Heart left ventricle (tissue), 13 donors: ENCODE data around the gene RMND5B.

Experiments
- CTCF ChIP-seq, 12 donors: fragments of 200-600 bp; sonication (generic) in 4 of 12; IDR thresholded peaks; one replicate each; pipeline versions ENCODE4 v1.5.0 to v1.8.0; 2018 to 2022; ENCODE audit warnings: antibody characterized with exemption in 12 of 12, mild to moderate bottlenecking in 5 of 12
- POLR2A ChIP-seq, 2 donors: fragments of 450-650 bp; IDR thresholded peaks; one replicate each; pipeline ENCODE4 v1.6.1; 2017; ENCODE audit warnings: antibody characterized with exemption in 2 of 2, mild to moderate bottlenecking in 2 of 2, moderate library complexity in 2 of 2
- donor health status: ischemic (EF 13 %, LVEDD 7.1; RV severe dilation, severe dysfunction).
- donor health status: DM: no; HTN: yes; CAD: no.
- donor health status: DM: no; HTN: no; CAD: no.
- donor health status: ischemic (EF 25% LVEDD 6.9; RV normal size, moderate dysfunction).
- donor health status: ischemic (EF 25% LVEDD 5.7; RV mildly dilated, moderate dysfunction).
- donor health status: ischemic (EF 35%, LVEDD 5.7; RV mildly dilated, moderate dysfunction).
- donor health status: nonischemic (EF 11% LVEDD 7.7; RV severe dilation, severe dysfunction).
- donor health status: DM: yes; HTN: yes; CAD: no.
- donor health status: PGD.
- donor health status: ischemic (EF 29% LVEDD 5.4; RV normal size, mild dysfunction).
- donor health status: nonischemic (EF 23%, LVEDD 6.1; RV moderate dilation, normal function).

GRCh38 chr5:178189433-178189832 is 58.6 kb downstream of the RMND5B start:
- TF ChIP-seq CTCF (IDR thresholded peaks at IDR 0.05) = no peak
- TF ChIP-seq POLR2A (IDR thresholded peaks at IDR 0.05) = no peak
